GM21515 (cell line): ENCODE results near the gene TSSK1B.
"Not testable (repeated sequence)": the region's sequence is repeated elsewhere in the genome, so short reads cannot be mapped to it uniquely, and the experiment has no call there.

Experiments
- ATAC-seq: cut with Tn5 transposase; IDR thresholded peaks from one replicate; pipeline ENCODE4 v1.9.1; 2021; ENCODE audit not compliant: unreplicated experiment

Gene TSSK1B

DNA sequence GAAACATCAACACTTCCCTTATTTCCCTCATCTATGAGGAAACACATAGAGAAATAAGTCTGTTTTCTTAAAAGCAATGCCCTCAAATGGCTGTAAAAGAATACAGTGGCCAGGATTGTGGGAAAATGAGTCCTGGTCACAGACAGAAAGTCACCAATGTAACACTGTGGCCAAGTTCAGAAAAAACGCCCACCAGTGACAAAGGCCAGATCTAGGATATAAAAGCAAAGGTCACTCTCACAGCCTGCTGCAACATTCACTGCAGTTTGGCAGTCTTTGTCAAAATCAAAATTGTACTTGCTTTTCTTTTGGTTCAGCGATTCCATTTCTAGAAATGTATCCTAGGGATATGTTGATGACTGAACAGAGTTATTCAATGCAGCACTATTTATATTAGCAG, 30.5 kb downstream of the TSSK1B start:
- ATAC-seq, result no peak

DNA sequence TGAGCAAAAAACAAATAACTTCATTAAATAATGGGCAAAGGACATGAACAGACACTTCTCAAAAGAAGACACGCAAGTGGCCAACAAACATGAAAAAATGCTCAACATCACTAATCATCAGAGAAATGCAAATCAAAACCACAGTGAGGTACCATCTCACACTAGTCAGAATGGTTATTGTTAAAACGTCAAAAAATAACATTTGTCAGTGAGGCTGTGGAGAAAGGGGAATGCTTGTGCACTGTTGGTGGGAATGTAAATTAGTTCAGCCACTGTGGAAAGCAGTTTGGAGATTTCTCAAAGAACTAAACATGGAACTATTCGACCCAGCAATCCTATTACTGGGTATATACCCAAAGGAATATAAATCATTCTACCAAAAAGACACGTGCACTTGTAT, 36.8 kb downstream of the TSSK1B start:
- not testable (repeated sequence) for ATAC-seq

DNA sequence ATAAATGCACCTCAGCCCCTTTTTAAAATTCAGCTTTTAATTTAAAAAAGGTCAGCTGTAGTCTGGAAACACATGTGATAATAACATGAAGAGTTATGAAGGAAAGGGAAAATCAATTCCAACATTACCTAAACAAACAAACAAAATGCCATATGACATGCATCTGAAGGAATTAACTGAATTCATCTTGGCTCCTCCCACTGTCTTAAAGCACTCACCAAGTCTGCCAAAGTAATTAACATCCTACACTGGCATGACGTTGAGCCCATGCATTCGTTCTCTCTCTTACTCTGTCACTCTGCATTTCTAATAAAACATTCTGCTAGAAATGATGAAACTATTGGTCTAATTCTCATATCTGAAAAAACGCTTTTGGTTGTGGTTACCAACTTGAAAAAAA, 37.7 kb downstream of the TSSK1B start:
- no peak for ATAC-seq

DNA sequence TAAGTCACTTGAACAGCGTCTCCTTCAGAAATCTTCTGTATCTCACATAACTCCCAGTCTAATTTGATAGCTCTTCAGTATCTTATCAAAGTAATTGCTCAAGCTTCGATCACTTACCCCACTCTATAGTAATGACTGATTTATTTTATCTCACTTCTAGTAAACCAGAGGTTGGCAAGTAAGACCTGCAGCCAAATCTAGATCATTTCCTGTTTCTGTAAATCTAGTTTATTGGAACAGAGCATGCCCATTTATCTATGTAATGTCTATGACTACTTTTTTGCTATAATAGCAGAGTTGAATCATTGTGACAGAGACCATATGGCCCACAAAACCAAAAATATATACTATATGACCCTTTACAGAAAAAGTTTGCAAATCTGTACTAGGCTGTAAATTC, 40.1 kb downstream of the TSSK1B start:
- ATAC-seq, result no peak

DNA sequence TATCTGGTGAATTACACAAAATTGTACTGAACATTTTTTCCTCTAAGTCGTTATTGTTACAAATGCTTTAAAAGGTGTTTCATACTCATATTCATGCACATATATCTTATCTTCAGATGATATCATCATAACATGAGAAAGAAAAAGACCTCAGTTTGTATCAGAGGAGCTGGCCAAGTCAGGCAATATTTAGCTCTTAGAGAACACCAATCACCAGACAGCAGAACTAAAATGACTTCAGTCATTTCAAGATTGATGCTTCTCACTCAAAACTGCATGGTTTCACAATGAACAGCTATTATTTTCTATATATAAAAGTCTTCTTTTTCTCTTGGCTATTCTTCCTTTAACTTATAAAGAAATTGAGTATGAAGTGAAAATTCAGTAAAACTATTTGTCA, 44.6 kb downstream of the TSSK1B start:
- ATAC-seq, result no peak

DNA sequence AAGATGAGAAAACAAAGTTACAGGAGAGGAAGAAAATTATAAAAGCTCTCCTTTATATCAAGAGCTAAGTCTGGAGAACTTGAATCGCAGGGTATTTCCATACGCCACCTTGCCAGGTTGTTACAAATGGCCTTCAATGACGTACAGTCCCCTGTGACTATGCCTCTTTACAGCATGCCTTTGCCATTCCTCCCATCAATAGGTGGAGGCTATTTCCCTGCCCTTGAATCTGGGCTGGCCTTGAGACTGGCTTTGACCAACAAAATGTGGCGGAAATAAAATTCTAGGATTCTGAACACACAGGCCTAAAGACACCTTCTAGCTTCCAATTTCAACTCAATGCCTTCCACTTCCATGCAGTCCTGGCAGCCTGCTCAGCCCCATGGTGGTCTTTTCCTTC, 45.7 kb downstream of the TSSK1B start:
- ATAC-seq, result no peak

DNA sequence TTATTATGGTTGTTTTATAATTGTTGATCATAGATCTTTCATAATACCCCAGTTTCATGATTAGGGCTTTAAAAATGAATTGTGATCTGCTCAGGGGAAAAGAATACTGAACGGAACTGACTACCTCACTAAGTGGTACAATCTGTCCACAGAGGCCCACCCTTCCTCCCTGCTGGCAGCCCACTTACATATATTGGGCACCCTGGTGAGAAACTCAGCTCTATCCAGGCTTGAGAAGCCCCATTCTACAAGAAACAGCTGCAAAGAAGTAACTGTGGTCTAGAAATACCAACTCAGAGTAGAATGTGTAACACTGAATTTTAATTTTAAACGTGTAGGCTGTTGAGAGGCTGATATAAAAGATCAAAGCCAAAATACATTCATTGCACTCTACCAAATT, 46.9 kb downstream of the TSSK1B start:
- no peak for ATAC-seq

DNA sequence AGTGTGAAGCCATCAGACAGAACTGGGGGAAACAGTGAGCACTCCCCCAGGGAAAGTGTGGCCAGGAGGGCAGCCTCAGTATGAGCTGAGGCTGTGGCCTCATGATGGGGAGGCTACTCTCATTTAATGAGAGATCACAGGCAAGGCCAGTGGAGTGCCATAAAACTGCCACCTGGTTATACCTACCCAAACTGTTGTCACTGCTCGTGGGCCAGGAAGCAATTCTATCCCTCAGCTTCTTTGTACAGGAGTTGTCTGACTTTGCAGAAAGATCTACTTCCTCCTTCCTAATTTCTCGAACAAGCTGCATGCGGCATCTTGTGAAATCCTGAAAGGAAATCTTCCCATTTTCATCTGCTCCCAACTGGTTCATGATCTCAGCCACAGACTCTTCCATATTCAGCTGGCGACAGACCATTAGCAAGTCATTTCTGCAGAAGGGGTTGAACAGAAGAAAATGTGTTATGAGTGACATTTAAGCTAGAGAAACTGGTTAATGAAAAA, 50.0 kb downstream of the TSSK1B start:
- no peak for ATAC-seq

DNA sequence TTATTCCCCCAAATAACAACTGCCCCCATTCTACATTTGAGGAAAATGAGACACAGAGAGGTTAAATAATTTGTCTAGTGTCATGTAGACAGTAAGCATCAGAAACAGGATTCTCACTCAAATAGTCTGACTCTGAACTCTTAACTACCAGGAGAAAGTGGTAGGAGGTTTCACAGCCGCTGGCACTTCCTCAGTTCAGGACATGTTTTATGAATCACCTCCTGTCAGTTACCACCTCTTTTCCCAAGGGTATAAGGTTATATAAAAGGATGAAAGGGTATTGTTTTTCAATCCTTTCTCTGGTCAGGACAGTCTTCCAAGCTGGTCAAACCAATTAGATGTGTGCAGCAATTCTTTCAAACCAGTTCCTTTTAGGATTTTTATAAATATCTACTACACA, 52.1 kb downstream of the TSSK1B start:
- ATAC-seq, result no peak
